Neutrophil (primary cell): Measurements from ENCODE around the gene SHISAL2A.
A peak's percentile ranks its signal among the peaks of the same experiment; 100 is the strongest.

ENCODE experiments used
- H3K27ac ChIP-seq: fragments of 200-600 bp; sonication (generic); 2 replicates; pipeline ENCODE4 v1.5.1; 2016; ENCODE audit warnings: mild to moderate bottlenecking, moderate library complexity
- H3K27me3 ChIP-seq: fragments of 200-600 bp; sonication (generic); 2 replicates; pipeline ENCODE4 v1.6.0; 2016; ENCODE audit warnings: mild to moderate bottlenecking
- H3K36me3 ChIP-seq: fragments of 200-600 bp; sonication (generic); 2 replicates; pipeline ENCODE4 v1.5.1; 2017
- H3K4me1 ChIP-seq, 2 experiments: fragments of 200-600 bp in 1 of 2; sonication (generic) in 1 of 2; 1 replicate in 1 of 2; 2 replicates in 1 of 2; pipeline versions ENCODE4 v1.5.1 to v1.6.1; 2013 to 2016; ENCODE audit warnings: low read depth in 1 of 2, low read length in 1 of 2, mild to moderate bottlenecking in 1 of 2, moderate library complexity in 1 of 2; ENCODE audit not compliant: control insufficient read depth in 1 of 2, insufficient read depth in 1 of 2
- H3K4me3 ChIP-seq, 2 experiments: fragments of 200-600 bp in 1 of 2; sonication (generic) in 1 of 2; 1 replicate in 1 of 2; 2 replicates in 1 of 2; pipeline ENCODE4 v1.5.1; 2013 to 2016; ENCODE audit warnings: low read depth in 1 of 2, low read length in 1 of 2, mild to moderate bottlenecking in 1 of 2, moderate library complexity in 1 of 2
- H3K9me3 ChIP-seq: fragments of 200-600 bp; sonication (generic); 2 replicates; pipeline ENCODE4 v1.5.1; 2016
- TF ChIP-seq, protein P1 (sequence below): fragments of 200-600 bp; sonication (generic); IDR thresholded peaks from 2 replicates; pipeline ENCODE4 v1.5.1; 2016; ENCODE audit warnings: antibody characterized with exemption

Gene SHISAL2A

DNA sequence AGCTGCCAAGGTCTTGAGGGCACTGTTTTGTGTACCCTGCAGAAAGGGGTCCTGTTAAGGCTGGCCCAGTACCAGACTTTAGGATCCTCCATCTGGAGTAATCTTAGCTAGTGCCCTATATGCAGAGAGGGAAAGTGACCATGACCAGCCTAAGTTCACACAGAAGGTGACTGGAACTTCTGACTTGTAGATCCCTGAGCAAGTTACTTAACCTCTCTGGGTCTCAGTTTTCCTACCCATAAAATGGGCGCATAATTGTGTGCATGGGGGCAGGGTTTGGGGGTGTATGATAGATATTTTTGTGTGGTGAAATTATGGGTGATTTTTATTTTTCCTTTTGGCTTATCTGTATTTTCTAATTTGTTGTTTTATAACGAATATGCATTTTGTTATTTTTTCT, 3.3 kb upstream of the SHISAL2A start:
- no peaks in the 10 kb centered on the region for H3K27me3 ChIP-seq
- no peak overlapping the region for H3K4me3 ChIP-seq
- peaks cover 75 to 84% of the 10 kb centered on the region in 2 experiments for H3K4me1 ChIP-seq
- H3K9me3 ChIP-seq: no peaks in the 10 kb centered on the region
- H3K36me3 ChIP-seq: no peaks in the 10 kb centered on the region
- TF ChIP-seq, protein P1, sequence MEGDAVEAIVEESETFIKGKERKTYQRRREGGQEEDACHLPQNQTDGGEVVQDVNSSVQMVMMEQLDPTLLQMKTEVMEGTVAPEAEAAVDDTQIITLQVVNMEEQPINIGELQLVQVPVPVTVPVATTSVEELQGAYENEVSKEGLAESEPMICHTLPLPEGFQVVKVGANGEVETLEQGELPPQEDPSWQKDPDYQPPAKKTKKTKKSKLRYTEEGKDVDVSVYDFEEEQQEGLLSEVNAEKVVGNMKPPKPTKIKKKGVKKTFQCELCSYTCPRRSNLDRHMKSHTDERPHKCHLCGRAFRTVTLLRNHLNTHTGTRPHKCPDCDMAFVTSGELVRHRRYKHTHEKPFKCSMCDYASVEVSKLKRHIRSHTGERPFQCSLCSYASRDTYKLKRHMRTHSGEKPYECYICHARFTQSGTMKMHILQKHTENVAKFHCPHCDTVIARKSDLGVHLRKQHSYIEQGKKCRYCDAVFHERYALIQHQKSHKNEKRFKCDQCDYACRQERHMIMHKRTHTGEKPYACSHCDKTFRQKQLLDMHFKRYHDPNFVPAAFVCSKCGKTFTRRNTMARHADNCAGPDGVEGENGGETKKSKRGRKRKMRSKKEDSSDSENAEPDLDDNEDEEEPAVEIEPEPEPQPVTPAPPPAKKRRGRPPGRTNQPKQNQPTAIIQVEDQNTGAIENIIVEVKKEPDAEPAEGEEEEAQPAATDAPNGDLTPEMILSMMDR: no peak
- H3K27ac ChIP-seq: peak overlapping the region; percentile 75

GRCh38 chr1:52631759-52632331, 1.1 kb upstream of the SHISAL2A start:
- no peaks in the 10 kb centered on the region for H3K27me3 ChIP-seq
- H3K27ac ChIP-seq: peak overlapping the region; percentile 92
- TF ChIP-seq, protein P1: no peak
- H3K36me3 ChIP-seq: no peaks in the 10 kb centered on the region
- peak overlapping the region; percentile 61 to 70 for H3K4me3 ChIP-seq
- H3K9me3 ChIP-seq: no peaks in the 10 kb centered on the region
- peaks cover 77 to 85% of the 10 kb centered on the region in 2 experiments for H3K4me1 ChIP-seq

DNA sequence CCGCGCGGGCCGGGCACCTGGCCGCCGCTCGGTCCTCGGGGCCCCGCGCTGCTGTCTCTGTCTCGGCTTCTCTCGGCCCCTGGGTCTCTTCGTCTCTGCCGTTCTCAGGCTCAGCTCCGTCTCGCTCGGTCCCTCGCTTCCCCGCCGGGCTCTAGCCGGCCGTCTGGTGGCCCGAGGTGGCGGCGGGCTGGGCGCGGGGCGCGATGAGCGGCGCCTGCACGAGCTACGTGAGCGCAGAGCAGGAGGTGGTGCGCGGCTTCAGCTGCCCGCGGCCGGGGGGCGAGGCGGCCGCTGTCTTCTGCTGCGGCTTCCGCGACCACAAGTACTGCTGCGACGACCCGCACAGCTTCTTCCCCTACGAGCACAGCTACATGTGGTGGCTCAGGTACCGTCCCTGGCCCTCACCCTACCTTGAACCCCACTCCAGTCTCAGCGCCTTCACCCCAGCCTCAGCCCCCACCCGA, 355 bp downstream of the SHISAL2A start:
- Histone ChIP-seq H3K4me1 (peaks cover 78 to 85% of the 10 kb centered on the region in 2 experiments), H3K27me3 (no peaks in the 10 kb centered on the region)

DNA sequence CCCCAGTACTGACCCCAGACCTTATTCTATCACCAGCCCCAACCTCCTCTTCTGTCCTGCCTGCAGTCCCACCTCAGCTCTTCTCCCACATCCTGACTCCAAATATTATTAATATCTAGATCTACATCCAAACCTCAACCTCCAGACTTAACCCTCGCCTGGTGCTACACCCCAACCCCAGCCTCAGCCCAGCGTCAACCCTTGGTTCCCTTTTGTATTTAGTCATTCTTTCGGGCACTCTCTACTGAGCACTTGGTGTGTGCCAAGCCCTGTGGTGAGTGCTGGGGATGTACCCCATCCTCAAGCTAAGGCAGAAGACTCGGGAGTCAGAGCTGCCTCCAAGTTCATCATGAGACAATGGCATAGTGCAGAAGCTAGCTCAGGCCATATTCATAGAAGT, 1.1 kb downstream of the SHISAL2A start:
- TF ChIP-seq, protein P1: no peak
- H3K36me3 ChIP-seq: no peaks in the 10 kb centered on the region
- peak overlapping the region; percentile 92 for H3K27ac ChIP-seq
- peaks cover 78 to 85% of the 10 kb centered on the region in 2 experiments for H3K4me1 ChIP-seq
- peak overlapping the region in 1 of 2 experiments; percentile 61 for H3K4me3 ChIP-seq
- H3K9me3 ChIP-seq: no peaks in the 10 kb centered on the region
- H3K27me3 ChIP-seq: no peaks in the 10 kb centered on the region

More for the DNA sequence above, 355 bp downstream of the SHISAL2A start:
- Histone ChIP-seq H3K4me3 (peak overlapping the region; percentile 61 to 70), H3K9me3 (no peaks in the 10 kb centered on the region), H3K36me3 (no peaks in the 10 kb centered on the region), H3K27ac (peak overlapping the region; percentile 92)
- TF ChIP-seq, protein P1: no peak

GRCh38 chr1:52635321-52636089, 2.5 kb downstream of the SHISAL2A start:
- peak overlapping the region; percentile 92 for H3K27ac ChIP-seq
- no peaks in the 10 kb centered on the region for H3K27me3 ChIP-seq

More at GRCh38 chr1:52635321-52636089, 2.5 kb downstream of the SHISAL2A start:
- TF ChIP-seq, protein P1: no peak
- Histone ChIP-seq H3K4me1 (peaks cover 79 to 86% of the 10 kb centered on the region in 2 experiments), H3K9me3 (no peaks in the 10 kb centered on the region), H3K4me3 (no peak overlapping the region), H3K36me3 (no peaks in the 10 kb centered on the region)
